GM11168 (cell line): ENCODE data around the gene GOLGA7B.

Source experiments
- in situ Hi-C: fragments of 300-500 bp; cut with MboI; formaldehyde crosslinking; loops from one replicate; pipeline ENCODE4 v1.12.0; 2022; ENCODE audit warnings: low sequenced_read_pairs; ENCODE audit not compliant: unreplicated experiment

Gene GOLGA7B

DNA sequence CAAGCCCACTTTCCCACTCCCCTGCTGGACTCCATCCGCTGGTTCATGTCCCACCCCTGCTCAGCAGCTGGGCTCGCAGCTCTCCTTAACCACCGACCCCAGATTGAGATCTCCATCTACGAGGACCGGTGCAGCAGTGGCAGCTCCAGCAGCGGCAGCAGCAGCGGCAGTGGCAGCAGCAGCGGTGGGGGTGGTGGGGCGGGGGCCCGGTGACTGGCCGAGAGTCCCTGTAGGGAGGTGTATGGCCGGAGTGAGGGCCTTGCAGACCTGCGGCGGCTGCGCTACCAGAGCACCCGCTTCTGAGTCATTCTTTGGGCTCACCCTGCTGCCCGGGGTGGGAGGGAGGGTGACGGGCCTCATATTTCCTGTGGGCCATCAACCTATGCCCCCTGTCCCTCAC, 15.8 kb downstream of the GOLGA7B start:
- in situ Hi-C loops, result no loop called here

DNA sequence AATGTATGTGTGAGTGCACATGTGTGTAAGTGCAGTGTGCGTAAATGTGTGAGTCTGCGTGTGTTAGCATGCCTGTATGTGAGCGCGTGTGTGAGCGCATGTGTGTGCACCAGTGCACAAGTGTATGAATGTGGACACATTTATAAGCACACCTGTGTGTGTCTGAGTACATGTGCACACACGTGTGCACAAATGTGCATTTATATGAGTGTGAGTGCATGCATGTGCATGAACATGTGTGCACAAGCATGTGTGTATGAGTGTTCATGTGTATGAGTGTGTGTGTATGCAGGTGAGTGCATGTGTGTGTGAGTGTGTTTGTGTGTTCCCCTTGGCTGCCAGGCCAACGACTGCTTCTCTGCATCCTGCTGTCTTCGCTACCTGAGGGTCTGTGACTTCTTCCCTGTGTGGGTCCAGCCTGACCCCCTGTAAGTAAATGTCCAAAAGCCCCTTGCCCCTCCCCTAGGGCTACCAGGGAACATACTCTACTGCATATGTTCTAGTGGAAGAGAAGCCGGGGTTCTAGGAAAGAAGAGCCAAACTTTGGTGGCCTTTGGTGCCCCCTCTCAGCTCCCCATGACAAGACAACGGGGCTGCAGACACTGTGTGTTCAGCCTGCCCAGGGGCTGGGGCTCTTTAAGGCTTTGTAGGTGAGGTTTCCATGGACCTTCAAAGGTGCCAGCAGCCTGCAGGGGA, 17.0 kb downstream of the GOLGA7B start:
- in situ Hi-C loops, result no loop called here

DNA sequence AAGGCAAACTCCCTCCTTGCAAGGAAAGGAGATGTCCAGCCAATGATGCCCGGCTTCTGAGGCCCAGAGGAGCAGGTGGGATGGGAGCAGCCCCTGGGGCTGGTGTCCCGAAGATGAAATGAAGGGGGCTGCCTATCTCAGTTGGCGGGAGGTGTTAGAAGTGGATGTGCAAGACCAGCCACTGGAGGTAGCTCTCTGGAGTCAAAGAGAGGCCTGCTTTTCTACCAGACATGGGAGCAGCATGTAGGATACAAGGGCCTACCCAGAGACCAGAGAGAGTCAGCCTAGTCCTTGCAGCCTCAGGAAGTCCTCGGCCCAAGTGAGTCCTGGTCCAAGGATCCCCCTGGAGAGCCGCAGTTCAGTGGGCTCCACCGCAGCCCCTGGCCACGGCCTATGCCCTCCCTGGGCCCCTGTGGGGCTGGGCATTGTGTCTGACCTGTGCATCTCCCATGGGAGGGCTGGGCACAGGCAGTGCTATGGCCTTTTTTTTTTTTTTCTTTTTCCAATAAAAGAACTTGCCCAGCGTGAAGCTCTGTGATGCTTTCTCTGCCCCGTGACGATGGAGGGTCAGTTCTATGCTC, 17.7 kb downstream of the GOLGA7B start:
- in situ Hi-C loops, result no loop called here

DNA sequence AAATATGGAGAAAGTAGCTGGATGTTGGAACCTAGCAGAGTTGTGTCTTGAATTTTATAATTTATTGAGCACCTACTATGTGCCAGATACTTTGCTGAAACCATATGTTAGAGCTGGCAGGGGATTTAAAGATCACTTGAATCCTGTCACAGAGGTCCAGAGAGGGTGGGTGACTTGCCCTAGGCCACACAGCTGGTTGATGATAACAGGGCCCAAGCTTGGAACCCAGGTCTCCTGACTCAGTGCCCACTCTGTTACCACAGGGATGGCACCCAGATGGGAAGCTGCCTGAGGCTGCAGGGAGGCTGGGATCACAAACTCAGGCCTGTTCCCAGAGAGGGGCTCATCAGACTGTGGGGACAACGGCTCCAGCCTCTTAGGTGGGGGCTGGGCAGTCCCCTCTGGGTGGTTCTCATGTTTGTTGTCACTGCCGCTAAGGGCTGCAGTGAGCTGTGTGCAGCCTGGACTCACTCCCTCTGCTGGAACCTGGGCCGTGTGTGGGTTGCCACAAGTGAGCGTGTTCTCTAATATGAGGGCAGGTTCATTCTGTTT, 18.6 kb downstream of the GOLGA7B start:
- in situ Hi-C loops, result no loop called here

DNA sequence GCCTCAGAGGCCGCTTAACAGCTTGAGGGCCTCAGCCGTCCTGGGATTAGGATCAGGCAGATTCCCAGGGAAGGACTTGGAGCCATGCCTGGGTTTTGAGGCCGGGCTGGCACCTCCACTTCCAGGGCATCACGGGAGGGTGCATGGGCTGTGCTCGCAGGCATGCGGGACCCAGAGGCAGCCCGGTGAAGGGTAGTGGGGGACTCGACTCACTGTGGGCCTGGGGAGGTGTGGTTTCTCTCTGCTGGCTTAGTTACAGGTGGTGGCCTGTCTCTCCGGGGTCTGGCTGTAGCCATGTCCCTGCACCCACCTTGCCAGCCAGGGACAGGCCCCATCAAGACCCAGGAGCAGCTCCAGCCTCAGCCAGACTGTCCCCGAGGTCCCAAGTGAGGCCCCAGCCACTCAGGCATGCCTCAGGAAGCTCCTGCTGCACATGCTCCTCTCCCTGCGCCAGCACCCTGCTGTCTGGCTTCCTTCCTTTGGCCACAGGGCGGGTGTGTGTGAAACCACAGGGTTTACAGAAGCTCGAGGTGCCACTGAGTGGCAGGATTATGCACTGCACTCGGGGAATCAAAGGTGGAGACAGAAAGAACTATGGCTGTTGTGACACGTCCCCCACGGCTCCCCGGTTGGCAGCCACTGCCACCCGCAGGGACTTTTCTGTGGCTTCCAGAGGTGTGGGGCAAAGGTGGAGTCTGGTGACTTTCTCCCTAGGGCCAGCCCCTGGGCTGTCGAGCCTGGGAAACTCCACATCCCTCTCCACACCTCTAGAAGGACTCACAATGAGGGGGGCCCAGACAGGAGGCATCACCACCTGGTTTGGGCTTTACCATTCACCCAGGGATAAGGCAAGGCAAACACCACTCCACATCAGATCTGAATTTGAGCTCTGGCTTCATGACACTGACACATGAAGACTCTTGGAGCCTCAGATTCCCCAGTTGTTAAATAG, 19.7 kb downstream of the GOLGA7B start:
- in situ Hi-C loops, result no loop called here

DNA sequence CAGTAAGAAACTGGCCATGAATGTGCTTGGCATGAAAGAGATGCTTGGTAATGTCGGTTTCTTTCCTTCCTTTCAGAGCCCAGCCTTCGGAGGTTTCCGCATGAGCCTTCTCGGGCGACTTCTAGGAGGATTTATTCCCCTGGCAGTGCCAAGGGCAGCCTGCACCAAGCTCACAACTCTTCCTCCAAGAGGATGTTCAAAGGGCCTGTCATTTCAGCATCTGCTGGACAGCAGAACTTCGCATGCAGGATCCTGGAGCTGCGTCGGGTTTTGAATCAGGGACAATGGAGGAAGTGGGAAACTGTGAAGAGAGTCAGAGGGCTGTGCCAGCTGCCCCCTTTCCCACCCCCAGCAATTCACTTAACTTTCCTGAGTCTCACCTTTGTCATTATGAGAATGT, 21.3 kb downstream of the GOLGA7B start:
- in situ Hi-C loops, result no loop called here

DNA sequence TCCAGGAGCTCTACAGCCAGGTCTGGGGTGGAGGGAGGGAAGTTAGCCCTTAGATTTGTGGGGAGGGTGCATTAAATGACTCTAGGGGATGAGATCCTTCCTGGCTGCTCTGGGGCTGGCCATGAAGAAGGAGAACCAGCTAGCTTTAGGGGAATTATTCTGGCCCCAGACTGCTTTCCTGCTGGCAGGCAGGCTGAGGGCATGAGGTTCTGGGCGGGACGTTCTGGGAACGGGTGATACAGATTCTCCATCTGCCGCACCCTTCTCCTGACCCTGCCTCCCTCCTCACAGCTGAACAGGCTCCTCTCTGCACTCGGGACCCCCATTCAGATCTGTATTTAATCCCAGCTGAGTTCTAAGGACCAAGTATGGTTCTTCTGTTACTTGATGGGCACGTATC, 23.9 kb downstream of the GOLGA7B start:
- in situ Hi-C loops, result no loop called here

DNA sequence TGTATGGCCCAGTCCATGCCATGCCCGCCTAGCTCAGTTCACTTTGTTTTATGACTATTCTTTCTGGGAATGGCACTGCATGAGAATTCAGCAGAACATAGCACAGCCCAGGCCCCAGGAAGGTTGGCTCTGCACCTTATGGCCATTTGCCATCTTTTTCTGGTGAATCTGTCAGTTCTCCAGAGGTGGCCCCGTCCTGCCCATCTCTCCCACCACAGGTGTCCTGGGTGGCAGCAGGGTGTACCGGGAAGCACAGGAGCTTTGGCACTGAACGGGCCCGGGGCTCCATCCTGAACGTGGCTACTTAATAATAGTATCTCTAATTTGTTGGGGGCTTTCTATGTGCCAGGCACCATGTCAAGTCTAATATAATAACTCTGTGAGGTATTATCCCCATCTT, 24.7 kb downstream of the GOLGA7B start:
- in situ Hi-C loops, result no loop called here

DNA sequence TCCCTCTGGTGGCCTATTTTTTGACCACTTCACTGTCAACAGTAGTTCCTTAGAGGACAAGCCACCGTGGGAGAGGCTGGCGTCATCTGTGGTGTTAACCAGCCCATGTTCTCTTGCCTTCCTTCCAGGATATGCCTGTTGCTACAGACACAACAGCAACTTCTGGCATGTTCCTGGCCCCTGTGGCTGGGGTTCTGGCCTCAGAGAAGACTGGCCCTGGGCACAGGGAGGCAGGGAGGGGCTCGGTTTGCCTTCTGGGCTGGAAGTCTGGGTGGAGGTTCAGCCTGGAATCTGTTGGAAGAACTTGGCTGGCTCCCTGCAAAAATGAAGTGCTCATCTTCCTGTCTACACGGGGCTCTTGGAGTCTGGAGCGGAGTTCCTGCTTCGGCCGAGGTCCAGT, 25.7 kb downstream of the GOLGA7B start:
- in situ Hi-C loops, result no loop called here

DNA sequence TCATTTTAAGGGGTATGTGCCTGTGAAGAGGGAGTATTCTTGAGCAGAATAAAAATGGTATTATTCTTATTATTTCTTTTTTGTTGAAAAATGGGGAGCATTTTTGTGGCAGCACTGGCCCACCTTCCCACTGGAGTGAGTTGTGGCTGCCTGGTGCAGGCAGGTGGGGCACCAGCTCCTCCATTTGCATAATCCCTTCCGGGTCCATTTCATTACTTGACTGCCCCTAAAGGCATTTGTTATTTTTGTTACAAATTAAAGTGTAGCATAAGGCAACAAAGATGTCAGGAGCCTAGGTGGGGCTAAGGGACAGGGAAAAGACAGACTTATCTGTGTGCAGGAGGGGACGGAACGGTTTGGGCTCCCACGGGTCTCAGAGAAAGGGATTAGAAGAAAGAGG, 26.8 kb downstream of the GOLGA7B start:
- in situ Hi-C loops, result no loop called here

DNA sequence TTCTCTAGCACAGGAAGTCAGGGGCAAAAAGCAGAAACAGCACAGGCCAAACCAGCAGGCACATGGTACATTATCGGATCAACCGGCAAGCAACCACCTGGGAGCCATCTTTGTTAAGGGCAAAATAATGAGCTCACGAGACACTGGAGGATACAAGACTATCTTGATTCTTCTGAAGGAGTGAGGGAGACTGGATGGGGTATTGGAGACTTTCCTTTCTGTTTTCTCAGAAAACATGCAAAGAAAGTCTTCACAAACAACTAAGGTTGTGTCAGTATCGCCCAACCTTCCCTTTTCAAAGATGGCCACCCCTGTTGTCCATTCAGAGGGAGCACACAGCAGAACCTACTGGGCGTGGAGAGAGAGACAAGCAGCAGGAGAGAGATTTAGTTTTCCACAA, 29.6 kb downstream of the GOLGA7B start:
- in situ Hi-C loops, result no loop called here

DNA sequence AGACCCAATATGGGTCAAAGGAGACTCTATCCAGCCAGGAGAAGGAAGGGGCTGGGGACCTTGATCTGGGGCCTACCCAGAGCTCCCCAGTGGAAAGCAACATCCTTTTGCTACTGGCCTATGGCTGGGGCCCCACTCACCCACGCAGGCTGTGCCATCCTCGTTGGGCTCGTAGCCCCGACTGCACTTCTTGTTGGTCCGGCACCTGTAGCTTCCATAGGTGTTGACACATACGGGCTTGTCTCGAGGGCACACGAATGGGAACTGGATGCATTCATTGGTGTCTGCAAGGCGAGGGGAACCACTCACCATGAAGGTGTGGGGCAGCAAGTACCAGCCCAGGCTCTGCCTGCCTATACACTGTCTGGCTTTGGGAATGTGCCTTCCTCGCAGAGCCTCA, 30.5 kb downstream of the GOLGA7B start:
- in situ Hi-C loops, result no loop called here

DNA sequence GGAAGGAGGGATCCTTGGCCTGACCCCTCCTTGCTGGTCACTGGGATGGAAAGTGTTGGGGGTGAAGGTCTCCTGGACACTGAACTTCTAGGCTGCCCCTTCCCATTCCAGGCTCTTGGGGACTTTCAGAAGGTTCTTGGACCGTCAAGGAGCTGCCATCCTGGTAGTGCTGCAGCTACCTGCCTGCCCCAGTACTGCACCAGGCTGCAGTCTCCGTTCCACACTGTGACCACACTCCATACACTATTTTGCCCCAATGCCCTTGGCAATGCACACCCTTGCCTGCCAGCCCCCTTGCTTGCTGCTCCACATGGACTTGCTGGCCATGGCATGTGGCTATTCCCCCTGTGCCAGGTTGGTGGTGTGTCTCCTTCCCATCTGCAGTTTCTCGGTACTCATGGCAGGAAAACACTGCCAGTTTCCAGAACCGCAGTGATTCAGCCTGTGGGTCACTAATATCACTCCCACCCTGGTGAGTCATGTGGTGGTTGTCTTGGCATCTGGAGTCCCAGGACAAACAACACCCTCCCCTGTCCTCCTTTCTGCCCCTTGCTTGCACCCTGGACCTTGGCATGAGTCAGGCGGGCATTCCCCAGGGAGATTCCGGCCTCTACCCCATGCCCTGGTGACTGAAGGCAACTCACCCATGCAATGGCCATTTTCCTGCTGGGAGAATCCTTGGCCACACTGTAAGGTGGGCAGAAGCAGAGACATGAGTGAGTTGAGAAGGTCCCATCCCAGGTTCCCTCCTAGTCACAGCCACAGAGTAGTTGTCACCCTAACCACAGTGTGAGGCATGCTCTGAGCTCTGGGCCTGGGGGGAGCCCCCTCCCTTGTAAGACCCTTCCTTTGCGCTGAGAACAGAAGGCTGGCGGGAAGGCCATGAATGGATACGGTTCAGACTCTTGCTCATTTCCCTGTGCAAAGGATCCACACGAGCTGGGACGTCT, 32.8 kb downstream of the GOLGA7B start:
- in situ Hi-C loops, result no loop called here

DNA sequence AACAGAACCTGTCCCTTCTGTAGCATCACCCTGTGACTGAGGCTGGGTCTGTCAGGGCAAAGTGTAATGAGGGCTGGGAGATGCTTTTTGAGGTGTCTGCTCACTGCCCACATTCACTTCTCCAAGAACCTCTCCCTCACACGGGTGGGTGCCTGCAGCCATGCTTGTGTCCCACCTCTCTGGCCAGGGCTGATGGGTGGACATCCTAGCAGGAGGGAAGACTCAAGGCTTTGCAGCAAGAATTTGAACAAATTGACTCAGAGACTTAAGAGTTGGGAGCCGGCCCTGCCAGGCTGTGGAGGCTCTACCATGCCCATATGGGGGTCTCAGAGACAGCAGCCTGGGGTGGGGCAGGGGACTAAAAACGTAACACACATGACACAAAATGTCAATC, 33.4 kb downstream of the GOLGA7B start:
- in situ Hi-C loops, result no loop called here

DNA sequence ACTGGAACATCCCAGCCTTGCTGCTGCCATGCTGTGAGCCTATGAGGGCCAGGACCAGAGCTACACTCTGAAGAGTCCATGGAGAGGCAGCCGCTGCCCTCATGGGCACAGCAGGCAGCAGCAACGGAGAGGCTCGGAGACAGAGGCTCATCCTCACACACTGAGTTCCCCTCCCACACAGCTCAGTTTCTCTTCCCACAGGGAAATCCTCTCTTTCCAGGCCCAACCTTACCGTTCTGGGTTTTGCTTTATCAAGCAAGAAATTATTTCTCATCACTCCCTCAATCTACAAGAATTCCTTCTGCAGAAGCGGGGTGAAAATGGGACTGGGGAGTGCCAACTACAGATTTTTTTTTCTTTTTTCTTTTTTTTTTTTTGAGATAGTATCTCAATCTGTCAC, 36.6 kb downstream of the GOLGA7B start:
- in situ Hi-C loops, result no loop called here

DNA sequence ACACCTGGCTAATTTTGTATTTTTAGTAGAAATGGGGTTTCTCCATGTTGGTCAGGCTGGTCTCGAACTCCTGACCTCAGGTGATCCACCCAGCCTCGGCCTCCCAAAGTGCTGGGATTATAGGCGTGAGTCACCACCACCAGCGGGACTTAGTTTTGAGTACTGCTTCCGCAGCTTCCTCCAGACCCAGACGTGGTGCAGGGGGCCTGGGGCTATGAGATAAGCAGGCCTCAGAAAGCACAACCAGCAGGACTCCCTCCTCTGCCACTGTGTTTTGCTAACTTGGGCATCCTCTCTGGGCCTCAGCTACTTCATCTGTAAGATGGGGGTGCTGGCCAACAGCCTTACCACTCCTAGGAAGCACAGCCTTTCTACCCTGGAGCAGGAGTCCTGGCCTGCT, 37.8 kb downstream of the GOLGA7B start:
- in situ Hi-C loops, result no loop called here

DNA sequence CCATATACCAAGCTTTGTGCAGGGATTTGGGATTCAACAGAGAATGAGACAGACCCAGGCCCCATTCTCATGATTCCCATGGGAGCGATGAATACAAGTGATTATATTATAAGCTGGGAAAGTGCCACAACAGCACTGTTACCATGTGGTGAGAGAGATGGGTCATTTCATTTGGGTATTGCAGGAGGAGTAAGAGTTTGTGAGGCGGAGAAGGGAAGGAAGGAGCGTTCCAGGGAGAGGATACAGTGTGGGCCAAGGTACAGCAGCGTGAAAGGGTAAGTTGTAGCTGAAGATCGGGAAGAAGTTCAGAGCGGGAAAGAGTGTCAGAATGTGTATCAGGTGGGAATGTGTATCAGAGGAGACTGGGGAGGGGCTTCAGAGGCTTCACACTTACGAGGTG, 38.5 kb downstream of the GOLGA7B start:
- in situ Hi-C loops, result no loop called here

DNA sequence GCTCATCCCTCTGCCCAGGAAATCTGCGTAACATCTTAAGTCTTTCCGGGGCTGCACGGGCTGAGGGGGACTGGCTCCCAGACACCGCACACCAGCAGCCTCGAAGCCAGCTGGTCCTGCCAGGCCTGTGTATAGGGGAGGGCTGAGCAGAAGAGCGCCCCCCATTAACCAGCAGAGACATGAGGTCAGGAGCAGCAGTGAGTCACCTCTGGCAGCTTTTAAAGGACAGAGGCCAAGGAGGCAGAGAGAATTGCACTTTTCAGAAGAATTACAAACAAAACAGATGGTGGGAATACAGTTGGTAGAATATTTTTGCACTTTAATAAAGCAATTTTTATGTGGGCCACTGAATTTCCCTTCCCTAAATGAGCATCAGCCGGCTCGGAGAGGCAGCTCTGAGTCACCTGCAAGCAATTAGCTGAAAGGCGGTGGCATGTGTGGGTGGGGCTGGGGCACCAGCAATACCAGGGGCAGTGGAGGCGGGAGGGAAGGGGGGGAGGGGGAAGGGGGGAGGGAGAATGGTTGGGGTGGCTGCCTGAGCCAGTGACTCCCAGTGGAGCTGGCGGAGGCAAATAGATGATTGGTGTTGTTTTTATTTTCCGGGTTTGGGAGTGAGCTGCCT, 39.1 kb downstream of the GOLGA7B start:
- in situ Hi-C loops, result no loop called here

DNA sequence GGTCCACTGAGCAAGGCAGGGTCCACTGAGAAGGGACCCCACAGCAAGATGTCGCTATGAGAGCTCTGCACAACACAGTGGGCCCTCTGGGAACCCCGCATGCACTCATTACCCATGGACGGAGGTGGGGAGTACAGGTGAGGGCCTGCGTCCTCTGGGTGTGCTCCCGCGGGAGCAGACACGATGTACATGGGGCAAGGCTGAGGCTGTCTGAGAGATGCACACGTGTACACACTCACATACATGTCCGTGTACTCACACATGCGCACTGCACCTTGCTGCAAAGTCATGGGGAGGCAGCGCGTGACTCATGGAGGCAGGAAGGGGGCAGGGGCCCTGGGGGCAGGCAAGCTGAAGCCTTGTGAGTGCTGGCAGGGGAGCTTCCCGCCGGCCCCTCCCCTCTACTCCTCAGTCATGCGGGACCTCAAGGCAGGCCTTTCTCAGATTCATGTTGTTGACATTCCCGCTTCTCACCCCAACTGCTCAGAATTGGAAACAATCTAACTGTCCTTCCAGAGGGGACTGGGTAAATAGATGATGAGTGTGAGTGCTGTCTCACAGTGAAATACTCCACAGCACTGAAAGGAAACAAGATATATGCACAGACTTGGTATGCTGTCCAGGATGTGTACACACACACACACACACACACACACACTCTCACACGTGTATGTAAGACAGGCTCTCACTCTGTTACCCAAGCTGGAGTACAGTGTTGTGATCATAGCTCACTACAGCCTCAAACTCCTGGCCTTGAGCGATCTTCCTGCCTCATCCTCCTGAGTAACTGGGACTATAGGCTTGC, 40.0 kb downstream of the GOLGA7B start:
- in situ Hi-C loops, result no loop called here
